ENCODE results near the gene CNTNAP2. TPM values are rescaled to one million over a fixed set of nuclear protein-coding genes. Genes with fewer than 3 reads are reported as not detected.

Gene CNTNAP2
- total and polyA plus RNA-seq, 2 of the 13 experiments (the other 11 are each of a cell fraction or from before 2014, with no cell fraction given) = 0.40 to 0.42 TPM

GRCh38 chr7:147978201-147978600, 1861.6 kb downstream of the CNTNAP2 start (continued):
- TF ChIP-seq NR1H2 (CRISPR knock-in tag; IDR thresholded peaks at IDR 0.05; ENCODE audit: borderline replicate concordance, low read depth) (no peak), REST (IDR thresholded peaks at IDR 0.05; ENCODE audit: borderline replicate concordance in 1 of 2, low read depth in 1 of 2, low read length in 2 of 2) (no peak), ZNF564 (CRISPR knock-in tag; IDR thresholded peaks at IDR 0.05) (no peak), SRSF4 (IDR thresholded peaks at IDR 0.05; ENCODE audit: low read depth, low read length, poor library complexity, severe bottlenecking) (no peak)

GRCh38 chr7:147978651-147979050, 1862.0 kb downstream of the CNTNAP2 start:
- ChIA-PET POLR2A (no interaction called here), CTCF (ENCODE audit: low intra/inter-chr PET ratio, low total read pairs) (no interaction called here)
- 54% methylated on average over 2 of the region's 5 CpGs for WGBS (ENCODE audit: low lambda C conversion rate)
- Histone ChIP-seq H2AFZ (ENCODE audit: low read length) (no peak overlapping the region), H3K4me3 (replicated peaks in 1 of 3; ENCODE audit: insufficient read depth in 1 of 3, low read depth in 2 of 3, low read length in 3 of 3) (no peak overlapping the region), H3K36me3 (replicated peaks in 1 of 2; ENCODE audit: control insufficient read depth in 1 of 2, insufficient read depth in 2 of 2, low read length in 2 of 2) (no peaks in the 10 kb centered on the region), H3K4me1 (ENCODE audit: insufficient read depth, low read length) (no peaks in the 10 kb centered on the region), H3K27me3 (ENCODE audit: control insufficient read depth in 1 of 2, insufficient read depth in 2 of 2, low read length in 2 of 2) (no peaks in the 10 kb centered on the region), H3K79me2 (ENCODE audit: insufficient read depth, low read length) (no peaks in the 10 kb centered on the region), H4K20me1 (ENCODE audit: insufficient read depth, low read length) (no peaks in the 10 kb centered on the region), H3K4me2 (ENCODE audit: low read depth, low read length) (no peak overlapping the region), H3K27ac (ENCODE audit: extremely low read length, insufficient read depth, low read length) (no peak overlapping the region), H3K9ac (ENCODE audit: insufficient read depth, low read depth, low read length) (no peak overlapping the region), H3K9me3 (ENCODE audit: low read length) (no peaks in the 10 kb centered on the region)
- FAIRE-seq = no peak
- no peak for DNase-seq (ENCODE audit: low spot score)
- in situ Hi-C loops (cut with HindIII; ENCODE audit: extremely low pct_ligation_motif_present, low pct_unique_long_range_greater_than_20kb) (no loop called here), intact Hi-C loops (cut with micrococcal nuclease; ENCODE audit: unreplicated experiment) (no loop called here)
- no peak for ATAC-seq
- no TSS peak for BruUV-seq (replicated peaks)
- no peak for TF ChIP-seq ZSCAN21 (CRISPR knock-in tag; IDR thresholded peaks at IDR 0.05; ENCODE audit: borderline replicate concordance)
- no peak for TF ChIP-seq ZNF501 (CRISPR knock-in tag; IDR thresholded peaks at IDR 0.05)
- no peak for TF ChIP-seq ZNF180 (CRISPR knock-in tag; IDR thresholded peaks at IDR 0.05; ENCODE audit: borderline replicate concordance, low read depth)
- TF ChIP-seq SNAI1 (CRISPR knock-in tag; IDR thresholded peaks at IDR 0.05; ENCODE audit: borderline replicate concordance) = no peak
- no peak for TF ChIP-seq SALL1 (CRISPR knock-in tag; IDR thresholded peaks at IDR 0.05)
- no peak for TF ChIP-seq ZNF367 (CRISPR knock-in tag; IDR thresholded peaks at IDR 0.05; ENCODE audit: borderline replicate concordance)
- no peak for TF ChIP-seq JUNB (CRISPR knock-in tag; IDR thresholded peaks at IDR 0.05; ENCODE audit: borderline replicate concordance)
- TF ChIP-seq TFDP1 (CRISPR knock-in tag; IDR thresholded peaks at IDR 0.05; ENCODE audit: borderline replicate concordance) = no peak
- no peak for TF ChIP-seq ZNF274 (CRISPR knock-in tag; IDR thresholded peaks at IDR 0.05)
- TF ChIP-seq ZNF740 (CRISPR knock-in tag; IDR thresholded peaks at IDR 0.05) = no peak
- no peak for TF ChIP-seq SNAPC5 (CRISPR knock-in tag; IDR thresholded peaks at IDR 0.05; ENCODE audit: borderline replicate concordance)
- no peak for TF ChIP-seq RARA (CRISPR knock-in tag; IDR thresholded peaks at IDR 0.05)
- no peak for TF ChIP-seq STAG1 (CRISPR knock-in tag; IDR thresholded peaks at IDR 0.05)
- TF ChIP-seq KDM4B (CRISPR knock-in tag; IDR thresholded peaks at IDR 0.05) = no peak
- TF ChIP-seq NBN (conservative IDR thresholded peaks at IDR 0.05) = no peak
- no peak for TF ChIP-seq ZNF510 (CRISPR knock-in tag; IDR thresholded peaks at IDR 0.05; ENCODE audit: low read depth)
